ENCODE results near the gene TRMT61B.

The TRMT61B gene

DNA sequence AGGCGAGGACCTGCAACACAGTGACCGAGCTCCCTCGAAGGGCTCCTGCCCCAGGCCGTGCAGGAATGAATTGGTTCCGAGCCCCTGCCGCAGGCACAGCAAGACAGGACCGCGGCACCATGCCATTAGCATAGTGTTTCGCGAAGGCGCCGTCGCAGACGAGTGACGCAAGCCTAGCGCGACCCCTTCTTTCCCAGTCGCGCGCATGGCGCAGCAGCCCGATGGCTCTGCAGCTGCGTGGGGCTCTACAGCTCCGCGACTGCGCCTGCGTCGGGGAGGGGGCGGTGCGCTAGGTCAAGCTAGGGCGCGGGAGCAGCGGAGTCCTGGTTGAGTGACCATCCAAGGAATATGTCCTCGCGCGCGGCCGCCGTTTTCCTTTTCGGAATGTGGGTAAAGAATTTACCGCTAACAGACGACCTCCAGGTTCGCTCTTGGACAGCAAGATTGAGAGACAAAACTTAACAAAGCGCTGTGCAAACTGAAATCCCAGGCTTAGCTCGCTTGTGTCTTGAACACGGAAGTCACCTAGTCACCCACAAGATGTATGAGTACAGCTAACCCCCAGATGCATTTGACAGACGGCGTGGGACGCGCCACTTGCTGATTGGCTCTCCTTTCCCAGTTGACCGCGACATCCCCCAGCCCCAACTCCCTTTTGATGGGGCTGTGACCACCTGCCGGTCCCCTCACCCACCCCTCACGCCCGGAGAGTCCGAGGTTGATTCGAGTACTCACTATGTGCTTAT, at the start of gene TRMT61B:
Gene TRMT61B (minus strand): TSS at position 164 of the 746 bp plus-strand sequence. CDS start 32 bp downstream, at position 132.
- Histone ChIP-seq H3K27me3 (ENCODE audit: control insufficient read depth in 1 of 2, insufficient read depth in 2 of 2, low read length in 2 of 2) (peaks cover 0 to 1% of the 10 kb centered on the region in 2 donors), H3K4me3 (ENCODE audit: low read depth in 1 of 2, low read length in 2 of 2) (peak within 1 kb of the TSS; percentile 98 to 100), H3K4me1 (ENCODE audit: control insufficient read depth in 1 of 2, insufficient read depth in 2 of 2, low read length in 2 of 2) (peaks cover 20 to 23% of the 10 kb centered on the region in 2 donors), H3K36me3 (ENCODE audit: control insufficient read depth in 1 of 2, insufficient read depth in 2 of 2, low read length in 2 of 2) (no peaks in the 10 kb centered on the region), H3K27ac (ENCODE audit: low read depth, low read length) (peak within 1 kb of the TSS; percentile 73), H3K9ac (ENCODE audit: low read depth in 1 of 2, low read length in 2 of 2) (peak within 1 kb of the TSS; percentile 85 to 91), H3K9me3 (ENCODE audit: control insufficient read depth in 1 of 2, low read length in 2 of 2) (no peaks in the 10 kb centered on the region)

DNA sequence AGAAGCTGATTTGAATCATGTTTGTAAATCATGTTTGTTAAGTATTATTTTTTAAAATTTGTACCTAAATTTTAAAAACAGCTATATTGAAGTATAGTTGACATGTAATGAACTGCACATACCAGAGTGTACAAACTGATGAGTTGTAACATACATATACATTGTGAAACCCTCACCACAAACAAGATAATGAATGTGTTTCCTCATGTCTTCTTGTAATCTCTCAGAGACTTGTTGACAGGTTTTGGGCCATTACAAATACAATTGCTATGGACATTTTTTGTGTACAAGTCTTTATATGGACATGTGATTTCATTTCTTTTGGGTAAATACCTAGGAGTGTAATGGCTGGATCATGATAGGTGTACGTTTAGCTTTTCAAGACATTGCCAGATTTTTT, 45.8 kb upstream of the TRMT61B start:
- H3K27me3 ChIP-seq (ENCODE audit: control insufficient read depth in 1 of 2, insufficient read depth in 2 of 2, low read length in 2 of 2): no peaks in the 10 kb centered on the region
- no peaks in the 10 kb centered on the region for H3K4me1 ChIP-seq (ENCODE audit: control insufficient read depth in 1 of 2, insufficient read depth in 2 of 2, low read length in 2 of 2)
- peaks cover 14 to 64% of the 10 kb centered on the region in 2 donors for H3K36me3 ChIP-seq (ENCODE audit: control insufficient read depth in 1 of 2, insufficient read depth in 2 of 2, low read length in 2 of 2)
- H3K9ac ChIP-seq (ENCODE audit: low read depth in 1 of 2, low read length in 2 of 2): no peak overlapping the region
- no peaks in the 10 kb centered on the region for H3K9me3 ChIP-seq (ENCODE audit: control insufficient read depth in 1 of 2, low read length in 2 of 2)
- H3K4me3 ChIP-seq (ENCODE audit: low read depth in 1 of 2, low read length in 2 of 2): no peak overlapping the region
- no peak overlapping the region for H3K27ac ChIP-seq (ENCODE audit: low read depth, low read length)

GRCh38 chr2:28909655-28910353, 39.7 kb upstream of the TRMT61B start:
- Histone ChIP-seq H3K9me3 (ENCODE audit: control insufficient read depth in 1 of 2, low read length in 2 of 2) (no peaks in the 10 kb centered on the region), H3K36me3 (ENCODE audit: control insufficient read depth in 1 of 2, insufficient read depth in 2 of 2, low read length in 2 of 2) (peaks cover 29 to 77% of the 10 kb centered on the region in 2 donors), H3K27me3 (ENCODE audit: control insufficient read depth in 1 of 2, insufficient read depth in 2 of 2, low read length in 2 of 2) (no peaks in the 10 kb centered on the region), H3K27ac (ENCODE audit: low read depth, low read length) (no peak overlapping the region), H3K9ac (ENCODE audit: low read depth in 1 of 2, low read length in 2 of 2) (no peak overlapping the region), H3K4me3 (ENCODE audit: low read depth in 1 of 2, low read length in 2 of 2) (no peak overlapping the region), H3K4me1 (ENCODE audit: control insufficient read depth in 1 of 2, insufficient read depth in 2 of 2, low read length in 2 of 2) (no peaks in the 10 kb centered on the region)

- Histone ChIP-seq H3K27me3 (ENCODE audit: control insufficient read depth in 1 of 2, insufficient read depth in 2 of 2, low read length in 2 of 2) (no peaks in the 10 kb centered on the region), H3K36me3 (ENCODE audit: control insufficient read depth in 1 of 2, insufficient read depth in 2 of 2, low read length in 2 of 2) (peaks cover 24 to 75% of the 10 kb centered on the region in 2 donors), H3K9me3 (ENCODE audit: control insufficient read depth in 1 of 2, low read length in 2 of 2) (no peaks in the 10 kb centered on the region), H3K27ac (ENCODE audit: low read depth, low read length) (no peak overlapping the region), H3K4me3 (ENCODE audit: low read depth in 1 of 2, low read length in 2 of 2) (no peak overlapping the region), H3K9ac (ENCODE audit: low read depth in 1 of 2, low read length in 2 of 2) (no peak overlapping the region), H3K4me1 (ENCODE audit: control insufficient read depth in 1 of 2, insufficient read depth in 2 of 2, low read length in 2 of 2) (no peaks in the 10 kb centered on the region)
These were observed 38.1 kb upstream of the TRMT61B start for GRCh38 chr2:28908172-28908571.

GRCh38 chr2:28906821-28907220, 36.7 kb upstream of the TRMT61B start:
- Histone ChIP-seq H3K9ac (ENCODE audit: low read depth in 1 of 2, low read length in 2 of 2) (no peak overlapping the region), H3K9me3 (ENCODE audit: control insufficient read depth in 1 of 2, low read length in 2 of 2) (no peaks in the 10 kb centered on the region), H3K27me3 (ENCODE audit: control insufficient read depth in 1 of 2, insufficient read depth in 2 of 2, low read length in 2 of 2) (no peaks in the 10 kb centered on the region), H3K36me3 (ENCODE audit: control insufficient read depth in 1 of 2, insufficient read depth in 2 of 2, low read length in 2 of 2) (peaks cover 24 to 71% of the 10 kb centered on the region in 2 donors), H3K4me3 (ENCODE audit: low read depth in 1 of 2, low read length in 2 of 2) (no peak overlapping the region), H3K4me1 (ENCODE audit: control insufficient read depth in 1 of 2, insufficient read depth in 2 of 2, low read length in 2 of 2) (no peaks in the 10 kb centered on the region), H3K27ac (ENCODE audit: low read depth, low read length) (no peak overlapping the region)

DNA sequence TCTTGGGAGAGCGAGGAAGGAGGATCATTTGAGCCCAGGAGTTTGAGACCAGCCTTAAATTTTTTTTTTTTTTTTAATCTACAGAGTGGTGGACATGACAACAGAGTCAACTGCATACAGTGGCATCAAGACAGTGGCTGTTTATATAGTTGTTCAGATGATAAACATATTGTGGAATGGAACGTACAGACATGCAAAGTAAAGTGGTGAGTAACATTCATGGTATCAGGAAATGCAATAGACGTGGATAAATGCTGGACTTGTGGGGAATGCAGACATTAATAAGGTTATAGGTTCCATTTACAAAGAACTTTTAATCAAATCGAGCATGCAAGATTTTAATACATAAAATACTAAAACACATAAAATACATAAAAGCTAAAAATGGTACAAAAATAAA, 36.3 kb upstream of the TRMT61B start:
- peaks cover 24 to 67% of the 10 kb centered on the region in 2 donors for H3K36me3 ChIP-seq (ENCODE audit: control insufficient read depth in 1 of 2, insufficient read depth in 2 of 2, low read length in 2 of 2)
- no peak overlapping the region for H3K27ac ChIP-seq (ENCODE audit: low read depth, low read length)
- H3K4me3 ChIP-seq (ENCODE audit: low read depth in 1 of 2, low read length in 2 of 2): no peak overlapping the region
- no peaks in the 10 kb centered on the region for H3K27me3 ChIP-seq (ENCODE audit: control insufficient read depth in 1 of 2, insufficient read depth in 2 of 2, low read length in 2 of 2)
- H3K9ac ChIP-seq (ENCODE audit: low read depth in 1 of 2, low read length in 2 of 2): no peak overlapping the region
- H3K9me3 ChIP-seq (ENCODE audit: control insufficient read depth in 1 of 2, low read length in 2 of 2): no peaks in the 10 kb centered on the region
- no peaks in the 10 kb centered on the region for H3K4me1 ChIP-seq (ENCODE audit: control insufficient read depth in 1 of 2, insufficient read depth in 2 of 2, low read length in 2 of 2)

DNA sequence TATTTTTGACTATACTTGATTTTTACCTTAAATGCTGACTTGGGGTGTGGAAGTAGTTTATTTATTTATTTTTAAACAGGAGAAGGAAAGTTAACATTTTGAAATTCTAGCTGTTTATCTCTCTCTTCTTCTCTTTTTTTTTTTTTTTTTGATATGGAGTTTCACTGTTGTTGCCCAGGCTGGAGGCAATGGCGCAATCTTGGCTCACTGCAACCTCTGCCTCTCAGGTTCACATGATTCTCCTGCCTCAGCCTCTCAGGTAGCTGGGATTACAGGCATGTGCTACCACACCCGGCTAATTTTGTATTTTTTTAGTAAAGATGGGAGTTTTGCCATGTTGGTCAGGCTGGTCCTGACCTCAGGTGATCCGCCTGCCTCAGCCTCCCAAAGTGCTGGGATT, 35.4 kb upstream of the TRMT61B start:
- no peaks in the 10 kb centered on the region for H3K27me3 ChIP-seq (ENCODE audit: control insufficient read depth in 1 of 2, insufficient read depth in 2 of 2, low read length in 2 of 2)
- H3K4me3 ChIP-seq (ENCODE audit: low read depth in 1 of 2, low read length in 2 of 2): no peak overlapping the region
- peaks cover 0 to 7% of the 10 kb centered on the region in 2 donors for H3K4me1 ChIP-seq (ENCODE audit: control insufficient read depth in 1 of 2, insufficient read depth in 2 of 2, low read length in 2 of 2)
- H3K36me3 ChIP-seq (ENCODE audit: control insufficient read depth in 1 of 2, insufficient read depth in 2 of 2, low read length in 2 of 2): peaks cover 24 to 61% of the 10 kb centered on the region in 2 donors
- no peak overlapping the region for H3K27ac ChIP-seq (ENCODE audit: low read depth, low read length)
- H3K9ac ChIP-seq (ENCODE audit: low read depth in 1 of 2, low read length in 2 of 2): no peak overlapping the region
- no peaks in the 10 kb centered on the region for H3K9me3 ChIP-seq (ENCODE audit: control insufficient read depth in 1 of 2, low read length in 2 of 2)

- Histone ChIP-seq H3K27me3 (ENCODE audit: control insufficient read depth in 1 of 2, insufficient read depth in 2 of 2, low read length in 2 of 2) (no peaks in the 10 kb centered on the region), H3K4me1 (ENCODE audit: control insufficient read depth in 1 of 2, insufficient read depth in 2 of 2, low read length in 2 of 2) (peaks cover 0 to 8% of the 10 kb centered on the region in 2 donors), H3K27ac (ENCODE audit: low read depth, low read length) (no peak overlapping the region), H3K4me3 (ENCODE audit: low read depth in 1 of 2, low read length in 2 of 2) (no peak overlapping the region), H3K9ac (ENCODE audit: low read depth in 1 of 2, low read length in 2 of 2) (no peak overlapping the region), H3K9me3 (ENCODE audit: control insufficient read depth in 1 of 2, low read length in 2 of 2) (no peaks in the 10 kb centered on the region), H3K36me3 (ENCODE audit: control insufficient read depth in 1 of 2, insufficient read depth in 2 of 2, low read length in 2 of 2) (peaks cover 21 to 56% of the 10 kb centered on the region in 2 donors)
These were observed 34.8 kb upstream of the TRMT61B start for GRCh38 chr2:28904802-28905457.

- no peaks in the 10 kb centered on the region for H3K27me3 ChIP-seq (ENCODE audit: control insufficient read depth in 1 of 2, insufficient read depth in 2 of 2, low read length in 2 of 2)
- peaks cover 17 to 50% of the 10 kb centered on the region in 2 donors for H3K36me3 ChIP-seq (ENCODE audit: control insufficient read depth in 1 of 2, insufficient read depth in 2 of 2, low read length in 2 of 2)
- no peak overlapping the region for H3K4me3 ChIP-seq (ENCODE audit: low read depth in 1 of 2, low read length in 2 of 2)
- peaks cover 0 to 8% of the 10 kb centered on the region in 2 donors for H3K4me1 ChIP-seq (ENCODE audit: control insufficient read depth in 1 of 2, insufficient read depth in 2 of 2, low read length in 2 of 2)
- H3K9ac ChIP-seq (ENCODE audit: low read depth in 1 of 2, low read length in 2 of 2): no peak overlapping the region
- no peak overlapping the region for H3K27ac ChIP-seq (ENCODE audit: low read depth, low read length)
- no peaks in the 10 kb centered on the region for H3K9me3 ChIP-seq (ENCODE audit: control insufficient read depth in 1 of 2, low read length in 2 of 2)
These were observed 34.2 kb upstream of the TRMT61B start for GRCh38 chr2:28904295-28904694.

GRCh38 chr2:28902584-28902983, 32.5 kb upstream of the TRMT61B start:
- peaks cover 8 to 15% of the 10 kb centered on the region in 2 donors for H3K4me1 ChIP-seq (ENCODE audit: control insufficient read depth in 1 of 2, insufficient read depth in 2 of 2, low read length in 2 of 2)
- H3K9ac ChIP-seq (ENCODE audit: low read depth in 1 of 2, low read length in 2 of 2): no peak overlapping the region
- H3K27ac ChIP-seq (ENCODE audit: low read depth, low read length): no peak overlapping the region
- peaks cover 11 to 34% of the 10 kb centered on the region in 2 donors for H3K36me3 ChIP-seq (ENCODE audit: control insufficient read depth in 1 of 2, insufficient read depth in 2 of 2, low read length in 2 of 2)
- no peaks in the 10 kb centered on the region for H3K9me3 ChIP-seq (ENCODE audit: control insufficient read depth in 1 of 2, low read length in 2 of 2)
- no peaks in the 10 kb centered on the region for H3K27me3 ChIP-seq (ENCODE audit: control insufficient read depth in 1 of 2, insufficient read depth in 2 of 2, low read length in 2 of 2)
- no peak overlapping the region for H3K4me3 ChIP-seq (ENCODE audit: low read depth in 1 of 2, low read length in 2 of 2)

All from duodenal mucosa (tissue), 2 donors.